NCI-H526 (cell line): ENCODE results near the gene ZFYVE9.

Source experiments
- DNase-seq, 2 experiments: peaks; one replicate each; lab custom pipeline; 2025; lab: John Stamatoyannopoulos, UW

Gene ZFYVE9

DNA sequence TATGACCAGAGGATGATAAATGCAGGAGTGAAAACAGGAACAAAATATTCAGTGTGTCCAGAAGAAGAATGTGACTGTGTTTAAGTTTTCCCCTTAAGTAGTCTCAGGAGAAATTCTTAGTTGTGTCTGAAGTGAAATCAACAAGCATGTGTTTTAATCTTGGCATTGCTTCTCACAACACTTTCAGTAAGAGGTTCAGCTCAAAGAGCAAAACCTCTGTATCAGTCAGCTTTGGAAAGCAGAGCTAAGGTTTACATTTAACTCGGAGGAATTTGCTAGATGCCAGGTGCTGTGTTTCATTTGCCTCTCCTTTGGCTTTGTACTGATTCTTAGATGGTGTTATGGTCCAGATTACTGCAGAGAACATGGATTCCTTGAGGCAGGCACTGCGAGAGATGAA, 195.6 kb downstream of the ZFYVE9 start:
- DNase-seq, result no peak

DNA sequence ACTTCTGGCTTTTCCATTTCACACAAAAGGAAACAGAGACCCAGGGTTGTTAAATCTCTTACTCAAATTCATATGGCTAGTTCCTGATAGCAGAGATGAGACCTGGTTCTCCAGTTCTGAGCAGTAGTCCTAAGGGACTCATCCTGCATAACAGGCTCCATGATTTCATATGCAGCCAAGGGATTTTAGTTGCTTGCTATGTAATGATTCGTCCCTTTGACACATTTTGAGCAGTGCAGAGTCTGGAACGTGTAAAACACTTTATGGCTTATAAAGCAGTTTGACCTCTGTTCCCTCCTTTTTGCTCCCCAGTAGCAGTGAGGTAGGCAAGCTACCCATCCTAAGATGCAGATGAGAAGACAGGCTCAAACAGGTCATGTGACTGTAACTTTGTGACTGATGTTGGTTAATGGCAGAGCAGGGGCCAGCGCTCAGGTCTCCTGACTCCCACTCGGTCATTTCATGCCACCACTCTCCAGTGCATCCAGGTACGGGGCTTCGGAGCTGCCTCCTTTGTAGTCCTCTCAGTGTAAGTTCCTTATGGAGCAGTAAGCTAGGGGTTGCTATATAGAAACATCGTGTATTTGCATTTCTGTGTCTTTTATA, 199.9 kb downstream of the ZFYVE9 start:
- DNase-seq, result no peak

DNA sequence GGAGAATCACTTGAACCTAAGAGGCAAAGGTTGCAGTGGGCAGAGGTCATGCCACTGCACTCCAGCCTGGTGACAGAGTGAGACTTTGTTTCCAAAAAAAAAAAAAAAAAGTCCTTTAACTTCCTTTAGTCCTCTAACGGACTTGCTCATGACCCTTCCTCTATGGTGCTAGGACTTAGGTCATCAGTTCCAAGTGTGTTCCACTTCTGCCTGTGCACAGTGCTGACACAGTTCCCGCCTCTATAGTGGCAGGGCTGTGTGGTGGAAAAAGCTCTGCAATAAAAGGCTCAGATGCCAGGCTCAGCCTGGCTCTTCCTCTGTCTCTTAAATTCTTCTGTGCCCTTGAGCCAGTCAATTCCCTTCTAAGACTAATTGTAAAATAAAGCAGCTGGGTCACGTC, 202.1 kb downstream of the ZFYVE9 start:
- no peak for DNase-seq

DNA sequence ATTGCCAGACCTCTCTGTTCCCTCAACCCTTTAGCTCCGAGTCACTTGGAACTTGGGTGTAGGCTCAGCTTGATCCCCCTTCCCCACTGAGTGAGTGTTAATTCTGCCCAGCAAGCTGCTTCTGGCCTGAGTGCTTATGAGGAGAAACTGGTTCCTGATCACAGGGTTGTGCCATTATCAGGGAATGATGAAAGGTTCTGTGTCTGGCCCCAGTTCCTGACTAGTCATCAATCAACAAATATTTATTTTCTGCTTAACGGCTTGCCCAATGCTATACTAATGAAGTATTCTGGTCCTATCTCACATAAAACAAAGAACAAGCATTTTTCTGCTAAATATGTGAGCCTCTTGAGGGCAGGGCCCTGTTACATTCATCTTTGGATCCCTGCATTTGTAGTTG, 203.4 kb downstream of the ZFYVE9 start:
- no peak for DNase-seq

DNA sequence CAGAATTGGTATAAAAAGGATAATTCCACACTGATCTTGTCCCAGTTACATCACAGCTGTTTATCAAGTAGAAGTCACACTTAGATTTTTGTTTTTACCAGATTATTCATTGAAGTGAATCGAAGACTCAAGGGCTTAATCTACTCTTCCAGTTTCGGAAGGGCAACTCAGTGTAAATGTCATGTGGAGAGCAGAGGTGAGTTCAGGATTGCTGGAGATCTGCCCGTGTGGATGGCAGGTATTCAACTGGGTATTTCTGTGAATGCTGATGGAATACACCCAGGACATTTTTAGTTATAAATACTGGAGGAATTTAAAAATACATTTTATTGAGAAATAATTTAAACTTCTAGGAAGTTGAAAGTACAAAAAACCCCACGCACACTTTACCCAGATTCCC, 204.8 kb downstream of the ZFYVE9 start:
- no peak for DNase-seq

DNA sequence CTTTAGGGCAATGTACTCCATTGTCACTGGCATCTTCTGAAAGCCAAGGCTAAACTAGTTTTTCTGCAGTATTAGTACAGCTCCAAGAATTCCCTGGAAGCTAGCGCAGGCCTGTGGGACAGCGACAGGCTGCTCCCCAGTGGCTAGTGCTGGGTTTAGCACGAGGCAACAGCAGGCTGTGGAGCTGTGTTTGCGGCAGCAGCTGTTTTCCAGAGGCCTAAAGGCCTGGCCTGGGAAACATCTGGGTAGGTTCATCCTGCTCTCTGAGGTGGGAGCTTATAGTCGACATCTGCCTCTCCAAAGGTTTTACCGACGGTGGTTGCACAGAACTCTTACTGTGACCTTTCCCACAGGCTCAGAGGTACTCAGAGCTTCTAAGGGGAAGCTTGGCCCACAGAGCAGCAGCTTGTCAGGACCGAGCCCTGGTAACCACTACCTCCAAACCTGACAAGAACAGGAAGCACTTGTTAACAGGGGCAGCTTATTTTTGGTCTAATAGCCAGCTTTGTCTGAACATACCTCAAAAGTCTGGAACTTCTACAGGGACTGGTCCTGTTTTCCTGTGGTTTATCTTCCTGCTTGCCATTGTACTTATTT, 206.9 kb downstream of the ZFYVE9 start:
- DNase-seq, result peak in 1 of 2 experiments; percentile 63

DNA sequence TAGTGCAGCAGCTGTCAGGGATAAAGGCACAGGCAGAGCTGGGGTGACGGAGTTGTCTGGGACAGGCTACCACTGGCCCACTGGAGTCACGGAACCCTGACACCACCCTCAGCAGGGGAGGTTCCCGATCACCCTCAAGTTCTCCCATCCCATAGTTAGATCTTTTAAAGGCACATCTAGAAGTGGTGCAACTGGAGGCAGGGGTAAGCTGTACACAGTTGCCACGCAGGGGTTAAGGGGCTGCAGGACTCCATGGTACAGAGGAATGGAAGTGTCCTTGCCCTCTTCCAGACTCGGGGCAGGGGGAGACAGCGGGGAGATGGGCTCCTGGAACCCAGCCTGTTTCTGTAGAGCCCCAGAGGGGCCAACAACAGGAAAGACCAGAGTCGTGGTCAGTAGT, 210.8 kb downstream of the ZFYVE9 start:
- DNase-seq, result no peak

DNA sequence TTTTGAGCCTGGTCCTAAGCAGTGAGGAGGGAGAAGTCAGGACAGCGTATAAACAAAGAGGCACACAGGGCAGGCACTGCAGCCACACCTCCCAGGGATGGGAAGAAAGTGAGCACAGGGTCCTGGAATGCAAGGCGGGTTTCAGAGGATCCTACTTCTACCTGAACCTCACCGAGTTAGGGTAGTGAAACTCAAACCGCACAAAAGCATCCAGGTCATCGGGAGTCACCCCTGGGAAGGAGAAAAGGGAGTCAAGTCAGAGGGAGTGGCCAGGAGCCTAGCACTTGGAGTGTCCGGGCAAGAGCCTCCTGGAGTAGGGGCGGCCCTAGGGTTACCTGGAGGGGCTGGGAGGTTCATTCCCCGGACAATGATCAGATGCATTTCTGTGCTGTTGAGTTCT, 213.5 kb downstream of the ZFYVE9 start:
- DNase-seq, result no peak

DNA sequence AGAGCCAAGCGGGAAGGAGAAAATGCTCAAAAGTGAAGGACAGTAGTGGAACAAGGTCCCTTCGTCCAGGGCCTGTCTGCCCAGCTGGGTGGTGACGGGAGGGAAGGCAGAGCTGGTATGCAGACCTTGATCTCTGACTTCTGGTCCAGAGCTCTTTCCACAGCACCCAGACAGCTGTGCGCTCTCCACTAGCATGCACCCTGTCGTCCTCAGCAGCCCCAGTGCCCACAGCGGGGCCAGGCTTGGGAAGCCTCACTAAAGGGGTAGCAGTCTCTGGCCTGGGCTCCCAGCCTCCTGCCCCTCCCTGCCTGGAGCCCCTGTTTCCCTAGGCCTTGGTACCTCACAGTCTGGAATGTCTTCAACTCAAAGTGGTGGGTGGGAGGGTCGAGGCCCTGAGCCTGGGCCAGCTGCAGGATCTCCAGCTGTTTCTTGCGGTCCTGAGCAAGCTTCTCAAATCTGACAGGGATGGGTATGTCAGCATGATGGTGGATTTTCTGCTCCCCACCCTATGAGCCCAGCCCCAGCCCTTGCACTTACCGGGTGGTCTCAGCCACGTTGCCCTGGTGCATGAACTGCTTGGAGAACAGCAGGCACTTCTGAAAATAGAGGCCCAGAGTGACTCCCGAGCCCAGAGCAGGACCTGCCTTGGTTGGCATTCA, 214.1 kb downstream of the ZFYVE9 start:
- DNase-seq, result no peak

DNA sequence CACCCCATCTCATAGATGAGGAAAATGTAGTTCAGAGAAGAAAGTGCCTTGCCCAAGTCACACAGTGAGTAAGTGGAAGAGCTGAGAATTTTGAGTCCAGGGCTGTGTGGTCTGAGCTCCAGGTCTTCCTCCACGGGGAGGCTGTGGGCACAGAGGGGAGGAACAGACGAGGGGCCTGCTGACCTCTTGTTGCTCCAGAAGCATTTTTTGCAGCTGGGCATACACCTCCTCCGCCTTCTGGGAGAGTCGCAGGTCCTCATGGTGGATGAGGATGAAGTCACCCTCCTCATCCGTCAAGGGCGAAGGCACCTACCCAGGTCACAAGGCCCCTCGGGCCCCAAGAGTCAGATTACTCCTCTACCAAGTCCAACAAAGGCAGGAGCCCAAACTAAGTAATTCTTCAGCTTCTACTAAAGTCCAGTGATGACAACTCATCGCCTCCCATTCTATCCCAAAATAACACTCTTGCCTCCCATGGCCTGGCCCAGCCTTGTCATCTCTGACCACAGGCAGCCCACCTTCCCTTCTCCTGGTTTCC, 215.0 kb downstream of the ZFYVE9 start:
- no peak for DNase-seq

DNA sequence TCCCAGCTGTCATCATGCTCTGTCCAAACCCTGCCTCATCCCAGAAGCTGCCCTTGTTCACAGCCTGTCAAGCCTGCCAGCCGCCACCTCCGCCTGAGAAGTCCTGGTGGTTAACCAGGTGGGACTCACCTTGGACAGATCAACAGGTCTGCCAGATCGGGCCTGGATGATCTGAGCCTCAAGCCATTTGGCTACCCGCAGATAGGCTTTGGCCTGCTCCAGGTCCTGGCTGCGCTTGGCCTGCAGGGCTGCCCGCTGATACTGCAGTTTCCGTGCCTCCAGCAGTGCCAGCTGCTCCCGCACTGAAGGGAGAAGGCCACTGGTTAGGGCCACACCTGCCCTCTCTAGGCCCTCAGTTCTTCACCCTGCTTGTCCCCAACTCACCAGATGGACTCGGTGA, 215.5 kb downstream of the ZFYVE9 start:
- no peak for DNase-seq

DNA sequence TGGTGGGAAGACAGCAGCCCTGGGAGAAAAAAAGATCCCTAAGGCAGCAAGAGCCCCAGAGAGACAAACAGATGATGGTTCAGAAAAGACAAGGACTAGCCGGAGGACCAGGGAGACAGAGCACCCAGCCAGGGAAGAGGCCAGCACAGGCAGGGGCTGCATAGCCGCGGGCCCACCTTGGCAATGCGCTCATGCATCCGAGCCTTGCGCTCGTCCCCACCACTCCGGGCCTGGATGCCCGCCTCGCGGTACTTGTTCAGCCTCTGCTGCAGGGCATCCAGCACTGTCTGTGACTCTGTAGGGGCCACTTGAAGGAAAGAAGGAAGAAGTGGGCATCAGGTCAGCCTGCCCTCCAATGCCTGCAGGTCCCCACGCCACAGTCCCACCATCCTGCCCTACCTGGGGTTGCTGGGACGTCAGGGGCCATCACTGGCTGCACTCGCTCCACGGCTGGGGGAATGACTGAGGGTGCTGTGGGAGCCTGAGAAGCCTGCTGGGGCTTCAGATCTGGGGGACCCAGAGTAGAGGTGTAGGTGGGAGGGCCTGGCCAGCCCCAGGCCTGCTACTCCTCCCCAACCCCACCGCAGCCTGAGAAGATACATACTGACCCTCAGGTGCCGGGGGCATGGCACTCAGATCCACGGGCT, 217.1 kb downstream of the ZFYVE9 start:
- no peak for DNase-seq

DNA sequence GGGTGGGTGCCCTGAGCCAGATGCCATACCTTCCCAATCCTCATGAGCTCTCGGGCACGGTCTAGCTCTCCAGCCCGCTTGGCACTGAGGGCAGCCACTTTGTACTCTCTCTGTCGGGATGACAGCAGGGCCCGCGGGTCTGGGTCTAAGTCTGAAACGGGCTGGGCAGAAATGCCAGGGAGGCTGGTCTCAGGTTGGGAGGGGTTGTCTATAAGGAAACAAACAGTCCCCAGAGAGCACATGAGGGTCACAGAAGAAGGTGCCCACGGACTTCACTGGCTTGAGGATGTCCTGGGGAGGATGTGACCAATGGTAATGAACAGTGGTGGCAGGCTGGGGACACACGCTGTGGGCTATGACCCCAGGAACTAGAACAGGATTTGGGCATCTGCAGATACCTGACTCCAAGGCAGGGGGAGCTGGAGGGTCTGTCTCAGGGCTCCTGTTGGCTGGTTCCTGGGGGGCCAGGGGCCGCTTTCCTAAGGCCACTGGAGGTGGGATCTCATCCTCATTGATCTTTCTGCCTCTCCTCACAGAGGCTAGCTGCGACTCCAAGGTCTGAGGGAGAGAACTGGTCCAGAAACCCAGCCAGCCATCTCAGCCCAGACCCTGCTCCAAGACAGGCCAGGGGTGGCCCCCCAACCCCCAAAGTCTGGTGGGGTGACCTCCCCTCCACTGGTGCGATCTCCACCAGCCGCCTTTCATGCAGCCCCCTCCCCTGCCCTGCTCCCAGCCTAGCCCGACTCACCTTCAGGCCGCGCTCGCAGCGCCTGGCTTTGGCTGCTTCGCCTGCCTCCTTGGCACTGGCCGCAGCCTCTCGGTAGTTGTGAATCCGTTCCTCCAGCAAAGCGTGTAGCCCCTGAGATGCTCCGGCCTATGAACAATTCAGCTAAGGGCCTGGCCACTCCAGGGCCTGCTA, 218.0 kb downstream of the ZFYVE9 start:
- DNase-seq, result no peak

DNA sequence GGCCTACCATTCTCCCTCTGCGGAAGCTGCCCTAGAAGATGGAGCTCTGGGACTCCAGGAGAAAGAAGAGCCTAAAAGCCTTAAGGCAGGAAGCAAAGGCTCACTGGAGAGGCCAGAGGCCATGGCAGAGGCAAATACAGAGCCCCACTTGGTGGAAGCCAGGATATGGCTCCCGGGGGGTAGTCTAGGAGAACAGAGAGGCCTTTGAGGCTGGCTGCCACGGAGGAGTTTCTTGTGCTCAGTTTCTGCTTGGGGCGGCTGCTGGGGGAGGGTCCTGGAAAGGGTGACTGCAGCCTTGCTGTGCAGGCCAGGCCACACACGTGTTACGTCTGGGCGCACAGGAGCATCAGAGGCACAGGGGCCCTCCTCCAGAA, 218.7 kb downstream of the ZFYVE9 start:
- DNase-seq, result no peak

DNA sequence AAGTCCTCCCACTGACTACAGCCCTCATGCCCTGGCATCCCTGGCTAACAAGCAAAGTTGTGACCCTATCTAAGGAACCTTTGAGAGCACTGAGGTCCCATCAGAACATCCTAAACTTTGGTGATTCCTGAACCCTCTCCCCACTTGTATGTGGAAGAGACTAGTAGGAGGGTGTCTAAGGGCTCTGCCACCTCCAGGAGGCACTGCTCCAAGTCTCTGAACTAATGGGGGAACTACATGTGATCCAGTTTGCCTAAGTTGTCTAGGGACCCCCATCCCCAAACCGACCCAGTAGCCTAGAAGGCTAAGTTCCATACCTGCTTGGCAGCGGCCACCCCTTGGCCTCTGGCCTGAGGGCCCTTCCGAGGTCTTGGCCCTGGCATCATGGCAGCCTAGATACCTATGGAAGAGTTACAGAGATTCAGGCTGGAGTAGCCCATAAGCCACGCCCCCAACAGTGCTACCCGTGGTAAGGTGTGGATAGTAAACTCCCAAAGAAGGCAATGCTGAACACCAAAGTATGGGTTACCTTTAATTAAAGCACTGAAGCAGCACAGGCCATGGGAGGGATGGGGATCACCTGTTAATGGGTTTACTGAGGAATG, 222.4 kb downstream of the ZFYVE9 start:
- DNase-seq, result peak in 1 of 2 experiments; percentile 30

DNA sequence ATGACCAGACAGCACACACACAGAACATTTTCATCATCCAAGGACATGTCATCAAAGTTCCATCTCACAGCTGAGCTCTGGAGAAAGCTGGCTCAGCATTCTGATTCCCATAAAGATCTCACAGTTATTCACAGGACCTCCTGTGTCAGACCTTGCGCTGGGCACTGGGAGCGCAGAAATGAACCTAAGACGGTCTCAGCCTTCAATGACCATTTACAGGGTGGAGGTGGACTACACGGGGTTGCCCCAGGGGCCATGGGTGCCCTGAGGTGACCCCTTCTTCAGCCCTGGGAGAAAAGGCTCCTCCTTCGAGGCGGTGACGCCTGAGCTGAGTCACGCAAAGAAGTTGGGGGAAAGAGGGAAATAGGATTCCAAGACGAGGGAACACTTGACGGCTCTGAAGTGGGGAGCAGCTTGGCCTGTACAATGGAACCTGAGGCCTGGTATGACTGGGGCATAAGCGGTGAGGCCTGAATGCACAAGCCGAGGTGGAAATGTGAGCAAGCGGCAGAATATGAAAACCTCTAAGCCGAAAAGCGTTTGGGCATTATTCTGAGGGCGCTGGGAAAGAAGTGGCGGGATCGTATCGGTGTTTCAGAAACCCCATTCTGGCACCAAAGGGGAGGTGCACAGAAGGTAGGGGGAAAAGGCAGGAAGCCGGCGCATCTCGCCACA, 223.3 kb downstream of the ZFYVE9 start:
- DNase-seq, result peak in 1 of 2 experiments; percentile 32

DNA sequence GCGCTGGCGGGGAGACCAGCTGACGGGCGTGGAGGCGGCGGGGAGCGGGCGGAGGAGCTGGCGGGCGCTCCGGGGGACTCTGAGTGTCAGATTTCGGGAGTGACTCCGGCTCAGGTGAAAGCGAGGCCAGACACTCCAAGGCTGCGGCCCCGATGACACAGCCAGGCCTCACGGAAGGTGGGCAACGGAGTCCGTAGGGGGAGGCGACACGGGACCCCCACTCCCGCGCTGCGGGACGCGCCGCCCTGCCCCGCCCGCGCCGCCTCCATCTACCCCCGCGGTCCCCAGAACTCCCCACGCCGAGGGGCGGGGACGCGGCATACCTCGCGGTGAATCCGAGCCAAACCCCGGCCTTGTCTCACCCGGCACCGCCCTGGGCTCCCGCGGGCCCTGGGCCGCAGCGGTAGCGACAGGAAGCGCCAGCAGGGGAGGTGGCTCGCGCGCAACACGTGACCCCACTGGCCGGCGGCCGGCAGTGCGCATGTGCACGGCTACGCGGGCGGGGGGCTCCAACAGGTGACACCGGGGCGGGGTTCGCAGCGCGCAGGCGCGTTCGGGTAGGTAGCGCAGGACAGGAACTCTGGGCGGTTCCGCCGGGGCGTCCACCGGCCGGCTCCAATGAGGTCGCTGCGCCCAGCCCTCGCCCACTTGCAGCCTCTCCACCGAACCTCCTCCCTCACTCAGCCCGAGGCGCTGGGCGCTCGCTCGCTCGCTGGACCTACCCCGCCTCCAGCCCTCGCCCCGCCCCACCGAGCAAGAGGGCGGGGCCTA, 224.0 kb downstream of the ZFYVE9 start, which contains the start of gene CC2D1B:
TSS of gene CC2D1B (minus strand) at position 460 of the 771 bp plus-strand sequence. CDS start 1,585 bp downstream, outside the sequence.
- DNase-seq, result peak; percentile 95 to 99

DNA sequence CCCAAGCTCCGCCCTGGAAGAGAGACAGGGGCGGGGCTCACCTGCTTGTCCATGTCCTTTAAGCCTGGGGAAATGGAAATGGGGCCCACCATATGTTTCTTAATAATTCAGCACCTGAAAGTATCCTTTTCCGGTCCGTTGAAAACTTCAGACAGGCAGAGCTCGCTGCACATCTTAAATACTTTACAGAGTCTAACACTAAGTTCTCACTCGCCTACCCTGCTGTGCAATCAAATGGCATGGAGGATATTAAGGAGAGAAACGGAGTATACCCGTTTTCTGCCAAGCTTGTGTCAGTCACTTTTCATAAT, 224.6 kb downstream of the ZFYVE9 start:
- no peak for DNase-seq

DNA sequence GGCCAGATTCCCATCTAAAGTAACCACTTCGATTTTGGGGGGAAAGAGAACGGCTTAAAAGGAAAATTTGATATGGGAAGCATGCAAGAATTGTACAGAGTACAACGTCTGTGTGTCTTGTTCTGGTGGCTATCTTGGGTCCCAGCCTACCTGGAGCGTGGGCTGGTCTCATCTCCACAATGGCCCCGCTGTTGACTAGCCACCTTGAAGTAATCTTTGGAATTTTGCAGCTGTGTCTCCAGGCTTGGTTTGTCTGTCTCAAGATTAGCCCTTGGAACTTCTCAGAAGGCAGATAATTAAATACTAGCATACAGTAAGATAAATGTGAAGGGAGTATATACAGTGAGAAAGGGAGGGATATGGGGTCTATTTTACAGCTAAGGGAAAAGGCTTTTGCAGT, 225.4 kb downstream of the ZFYVE9 start:
- no peak for DNase-seq
